ENCODE data around the gene TSEN15. TPM values are rescaled to one million over a fixed set of nuclear protein-coding genes. Genes with fewer than 3 reads are reported as not detected.

TSEN15 gene
- total RNA-seq, 2 donors from 2014 or later = 24.8 to 29.7 TPM

DNA sequence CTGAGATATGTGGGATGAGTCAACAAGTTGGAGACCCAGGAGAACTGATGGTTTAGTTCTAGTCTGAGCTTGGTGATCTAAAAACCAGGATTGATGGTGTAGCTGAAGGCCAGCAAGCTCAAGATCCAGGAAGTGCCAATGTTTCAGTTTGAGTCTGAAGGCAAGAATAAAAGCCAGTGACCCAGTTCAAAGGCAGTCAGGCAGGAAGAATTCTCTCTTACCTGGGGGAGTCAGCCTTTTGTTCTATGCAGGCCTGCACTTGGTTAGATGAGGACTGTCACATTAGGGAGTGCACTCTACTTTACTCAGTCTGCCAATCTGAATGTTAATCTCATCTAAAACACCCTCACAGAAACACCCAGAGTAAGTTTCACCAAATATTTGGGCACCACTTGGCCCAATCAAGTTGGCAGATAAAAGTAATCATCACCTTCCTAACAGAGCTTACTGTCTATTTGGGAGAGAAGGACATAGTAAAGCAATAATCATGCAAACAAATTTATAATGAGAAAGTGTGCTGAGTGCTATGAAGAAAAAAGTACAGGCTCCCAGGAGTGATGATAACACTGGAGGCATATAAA is 63.4 kb downstream of the TSEN15 start:
- no peaks in the 10 kb centered on the region for H3K27me3 ChIP-seq (replicated peaks; ENCODE audit: insufficient read depth)
- DNase-seq (ENCODE audit: low spot score) (no peak), ATAC-seq (ENCODE audit: insufficient number of reproducible peaks, low FRiP score, low read depth) (no peak)
- H3K9me3 ChIP-seq = no peaks in the 10 kb centered on the region
- TF ChIP-seq, protein P1, sequence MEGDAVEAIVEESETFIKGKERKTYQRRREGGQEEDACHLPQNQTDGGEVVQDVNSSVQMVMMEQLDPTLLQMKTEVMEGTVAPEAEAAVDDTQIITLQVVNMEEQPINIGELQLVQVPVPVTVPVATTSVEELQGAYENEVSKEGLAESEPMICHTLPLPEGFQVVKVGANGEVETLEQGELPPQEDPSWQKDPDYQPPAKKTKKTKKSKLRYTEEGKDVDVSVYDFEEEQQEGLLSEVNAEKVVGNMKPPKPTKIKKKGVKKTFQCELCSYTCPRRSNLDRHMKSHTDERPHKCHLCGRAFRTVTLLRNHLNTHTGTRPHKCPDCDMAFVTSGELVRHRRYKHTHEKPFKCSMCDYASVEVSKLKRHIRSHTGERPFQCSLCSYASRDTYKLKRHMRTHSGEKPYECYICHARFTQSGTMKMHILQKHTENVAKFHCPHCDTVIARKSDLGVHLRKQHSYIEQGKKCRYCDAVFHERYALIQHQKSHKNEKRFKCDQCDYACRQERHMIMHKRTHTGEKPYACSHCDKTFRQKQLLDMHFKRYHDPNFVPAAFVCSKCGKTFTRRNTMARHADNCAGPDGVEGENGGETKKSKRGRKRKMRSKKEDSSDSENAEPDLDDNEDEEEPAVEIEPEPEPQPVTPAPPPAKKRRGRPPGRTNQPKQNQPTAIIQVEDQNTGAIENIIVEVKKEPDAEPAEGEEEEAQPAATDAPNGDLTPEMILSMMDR (IDR thresholded peaks at IDR 0.05) = no peak
- no peaks in the 10 kb centered on the region for H3K36me3 ChIP-seq
- no peak overlapping the region for H3K4me3 ChIP-seq
- no peaks in the 10 kb centered on the region for H3K4me1 ChIP-seq (ENCODE audit: control insufficient read depth in 1 of 2, low read depth in 2 of 2)
- no peak overlapping the region for H3K27ac ChIP-seq

DNA sequence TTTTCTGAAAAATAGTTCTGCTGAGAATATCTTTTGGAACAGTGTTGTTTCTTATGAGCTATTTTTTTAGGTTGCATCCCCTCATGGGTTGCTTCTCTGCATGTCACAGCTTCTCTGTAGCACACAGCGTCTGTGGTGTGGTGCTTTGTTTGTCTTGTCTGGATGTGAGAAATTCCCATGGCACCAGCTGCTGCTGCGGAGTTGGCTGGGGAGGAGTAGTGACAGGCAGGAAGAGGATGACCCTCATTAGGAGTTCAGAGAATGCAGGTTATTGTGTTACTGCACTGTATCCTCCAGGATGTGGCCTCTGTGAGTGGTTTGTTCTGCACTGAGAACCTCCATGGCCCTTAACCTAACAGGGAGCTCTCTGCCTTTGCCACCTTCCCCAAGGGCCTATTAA is 64.8 kb downstream of the TSEN15 start:
- no peak for DNase-seq (ENCODE audit: low spot score)
- no peak for ATAC-seq (ENCODE audit: insufficient number of reproducible peaks, low FRiP score, low read depth)
- no peak overlapping the region for H3K4me3 ChIP-seq

DNA sequence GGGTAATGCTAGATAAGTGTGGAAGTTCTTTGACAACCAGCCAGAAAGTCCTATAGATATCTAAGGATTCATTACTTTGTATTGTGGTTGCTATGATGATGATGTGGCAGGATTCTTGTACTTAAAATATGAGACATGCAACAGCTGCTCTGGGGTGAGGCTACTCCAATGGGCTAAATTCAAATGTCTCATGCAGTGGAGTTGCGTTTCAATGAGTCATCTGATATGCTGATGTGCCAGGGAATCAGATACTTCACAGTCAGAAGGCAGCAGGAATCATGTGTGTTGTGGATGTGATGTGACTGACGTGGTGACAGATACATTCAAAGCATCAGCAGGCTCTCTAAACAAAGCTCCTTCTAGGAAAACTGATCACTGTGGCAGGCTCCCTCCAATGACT is 66.5 kb downstream of the TSEN15 start:
- Histone ChIP-seq H3K4me1 (ENCODE audit: control insufficient read depth in 1 of 2, low read depth in 2 of 2) (no peaks in the 10 kb centered on the region), H3K4me3 (no peak overlapping the region), H3K9me3 (no peaks in the 10 kb centered on the region), H3K36me3 (no peaks in the 10 kb centered on the region), H3K27me3 (replicated peaks; ENCODE audit: insufficient read depth) (no peaks in the 10 kb centered on the region), H3K27ac (no peak overlapping the region)
- TF ChIP-seq, protein P1 (IDR thresholded peaks at IDR 0.05) = no peak
- DNase-seq (ENCODE audit: low spot score) (no peak), ATAC-seq (ENCODE audit: insufficient number of reproducible peaks, low FRiP score, low read depth) (no peak)

More for the DNA sequence above, 64.8 kb downstream of the TSEN15 start:
- TF ChIP-seq, protein P1 (IDR thresholded peaks at IDR 0.05) = no peak
- Histone ChIP-seq H3K4me1 (ENCODE audit: control insufficient read depth in 1 of 2, low read depth in 2 of 2) (no peaks in the 10 kb centered on the region), H3K27ac (no peak overlapping the region), H3K9me3 (no peaks in the 10 kb centered on the region), H3K27me3 (replicated peaks; ENCODE audit: insufficient read depth) (no peaks in the 10 kb centered on the region), H3K36me3 (no peaks in the 10 kb centered on the region)

Other genes starting within 250 kb of the TSEN15 start
- gene RGL1, start 246.6 kb upstream of the TSEN15 start, total RNA-seq = 10 to 100 TPM; 27.6 to 35.7 TPM
- 1 to 10 TPM; 2.6 to 5.8 TPM for gene COLGALT2, start 14.0 kb upstream of the TSEN15 start, total RNA-seq